SU-DHL-6 (cell line): Measurements from ENCODE around the gene AQP1.

Experiments
- H2AFZ ChIP-seq: fragments of 200-600 bp; sonication (generic); 2 replicates; pipeline ENCODE4 v1.6.1; 2014; ENCODE audit warnings: low read depth, mild to moderate bottlenecking, moderate library complexity, mixed read lengths, antibody characterized with exemption, low read length; ENCODE audit not compliant: severe bottlenecking
- H3F3A ChIP-seq: fragments of 200-600 bp; shearing (Covaris generic); 2 replicates; pipeline ENCODE4 v1.6.0; 2016; ENCODE audit warnings: antibody characterized with exemption, mild to moderate bottlenecking; ENCODE audit not compliant: insufficient read depth
- H3K27ac ChIP-seq: fragments of 200-600 bp; sonication (generic); 2 replicates; pipeline ENCODE4 v1.5.1; 2016; ENCODE audit warnings: low read depth, mild to moderate bottlenecking, low read length, moderate library complexity, mixed read lengths
- H3K27me3 ChIP-seq: fragments of 200-600 bp; sonication (generic), shearing (Covaris generic); 2 replicates; pipeline ENCODE4 v1.6.0; 2014; ENCODE audit warnings: mild to moderate bottlenecking, low read length
- H3K36me3 ChIP-seq: fragments of 200-600 bp; sonication (generic); 2 replicates; pipeline ENCODE4 v1.6.1; 2014; ENCODE audit warnings: mild to moderate bottlenecking, low read length, mixed read lengths
- H3K4me2 ChIP-seq: fragments of 300-600, 200-600 bp; shearing (Covaris generic), sonication (generic); 2 replicates; pipeline ENCODE4 v1.6.0; 2014; ENCODE audit warnings: low read length, low read depth, mild to moderate bottlenecking; ENCODE audit not compliant: poor library complexity, severe bottlenecking
- H3K4me3 ChIP-seq: fragments of 200-600 bp; sonication (generic); 2 replicates; pipeline ENCODE4 v1.5.1; 2014; ENCODE audit warnings: antibody characterized with exemption, low read length, mild to moderate bottlenecking, mixed read lengths; ENCODE audit not compliant: insufficient read depth, poor library complexity, severe bottlenecking
- H3K79me2 ChIP-seq: fragments of 200-600 bp; sonication (generic); 2 replicates; pipeline ENCODE4 v1.6.1; 2014; ENCODE audit warnings: mild to moderate bottlenecking, low read length, moderate library complexity; ENCODE audit not compliant: insufficient read depth
- H3K9ac ChIP-seq: fragments of 200-600 bp; sonication (generic); 2 replicates; pipeline ENCODE4 v1.7.0; 2014; ENCODE audit warnings: mild to moderate bottlenecking, low read length
- H3K9me2 ChIP-seq: fragments of 200-600 bp; sonication (generic); replicated peaks from 2 replicates; pipeline ENCODE4 v1.6.1; 2014; ENCODE audit warnings: low read length; ENCODE audit not compliant: insufficient read depth
- H3K9me3 ChIP-seq: fragments of 200-600 bp; sonication (generic); 2 replicates; pipeline ENCODE4 v1.6.1; 2014; ENCODE audit warnings: low read length, mixed read lengths; ENCODE audit not compliant: insufficient read depth
- H4K20me1 ChIP-seq: fragments of 200-600 bp; sonication (generic); 2 replicates; pipeline ENCODE4 v1.6.1; 2014; ENCODE audit warnings: low read depth, mild to moderate bottlenecking, antibody characterized with exemption, low read length, moderate library complexity, mixed read lengths
- EZH2phosphoT487 ChIP-seq: fragments of 200-600 bp; sonication (generic), shearing (Covaris generic); conservative IDR thresholded peaks from 2 replicates; pipeline ENCODE4 v1.6.1; 2018; ENCODE audit warnings: mild to moderate bottlenecking, antibody characterized with exemption, low read length, moderate library complexity, mixed read lengths
- TF ChIP-seq, protein P1 (sequence below): fragments of 200-600 bp; sonication (generic); IDR thresholded peaks from one replicate; pipeline ENCODE4 v1.5.1; 2017; ENCODE audit warnings: antibody characterized with exemption, mild to moderate bottlenecking, low read length, moderate library complexity; ENCODE audit not compliant: insufficient read depth, poor library complexity, severe bottlenecking

The AQP1 gene

DNA sequence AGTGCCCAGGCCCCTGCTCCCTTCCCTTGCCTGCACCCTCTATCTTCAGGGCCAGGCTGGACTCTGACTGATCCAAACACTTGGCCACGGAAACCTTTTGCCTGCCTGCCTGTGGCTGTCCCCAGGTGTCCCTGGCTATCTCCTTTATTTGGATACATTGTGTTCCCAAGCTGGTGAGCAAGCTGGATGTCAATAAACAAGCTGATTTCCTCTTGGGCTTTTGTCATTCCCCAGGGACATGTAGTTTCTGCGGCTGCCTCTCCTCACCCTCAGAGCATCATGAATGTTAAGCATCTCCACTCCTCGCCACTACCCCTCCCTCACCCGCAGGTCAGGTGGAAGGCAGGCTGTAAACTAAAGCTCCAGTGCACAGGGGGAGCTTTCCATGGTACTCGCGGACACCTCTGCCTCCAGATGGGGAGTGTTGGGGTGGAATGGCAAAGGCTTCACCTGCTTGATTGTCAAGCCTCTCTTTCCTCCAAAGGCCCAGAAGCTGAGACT, 59.0 kb downstream of the AQP1 start:
- no peak overlapping the region for H3K27ac ChIP-seq
- H3F3A ChIP-seq, result no peaks in the 10 kb centered on the region
- no peak overlapping the region for H3K9ac ChIP-seq

DNA sequence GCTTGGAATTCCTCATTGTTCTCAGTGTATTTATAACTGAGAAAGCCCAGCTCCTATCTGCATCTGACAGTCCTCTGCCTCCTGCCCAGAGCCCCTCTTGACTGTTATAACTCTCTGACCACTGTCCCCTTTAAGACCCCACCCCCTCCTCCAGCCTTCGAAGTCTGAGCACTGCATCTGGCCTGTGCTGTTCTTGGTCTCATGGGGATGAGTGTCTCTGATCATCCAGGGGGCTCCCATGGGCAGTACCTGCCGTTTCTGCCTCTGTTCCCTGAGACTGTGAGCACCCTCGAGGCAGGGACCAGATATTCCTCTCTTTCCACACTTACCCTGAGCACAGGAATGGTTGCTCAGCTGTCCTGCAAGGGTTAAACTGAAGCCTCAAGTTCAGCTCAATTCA, 59.8 kb downstream of the AQP1 start:
- no peak overlapping the region for H3K27ac ChIP-seq
- no peaks in the 10 kb centered on the region for H3K9me2 ChIP-seq
- no peaks in the 10 kb centered on the region for H3K36me3 ChIP-seq
- H3K27me3 ChIP-seq, result no peaks in the 10 kb centered on the region
- TF ChIP-seq, protein P1, sequence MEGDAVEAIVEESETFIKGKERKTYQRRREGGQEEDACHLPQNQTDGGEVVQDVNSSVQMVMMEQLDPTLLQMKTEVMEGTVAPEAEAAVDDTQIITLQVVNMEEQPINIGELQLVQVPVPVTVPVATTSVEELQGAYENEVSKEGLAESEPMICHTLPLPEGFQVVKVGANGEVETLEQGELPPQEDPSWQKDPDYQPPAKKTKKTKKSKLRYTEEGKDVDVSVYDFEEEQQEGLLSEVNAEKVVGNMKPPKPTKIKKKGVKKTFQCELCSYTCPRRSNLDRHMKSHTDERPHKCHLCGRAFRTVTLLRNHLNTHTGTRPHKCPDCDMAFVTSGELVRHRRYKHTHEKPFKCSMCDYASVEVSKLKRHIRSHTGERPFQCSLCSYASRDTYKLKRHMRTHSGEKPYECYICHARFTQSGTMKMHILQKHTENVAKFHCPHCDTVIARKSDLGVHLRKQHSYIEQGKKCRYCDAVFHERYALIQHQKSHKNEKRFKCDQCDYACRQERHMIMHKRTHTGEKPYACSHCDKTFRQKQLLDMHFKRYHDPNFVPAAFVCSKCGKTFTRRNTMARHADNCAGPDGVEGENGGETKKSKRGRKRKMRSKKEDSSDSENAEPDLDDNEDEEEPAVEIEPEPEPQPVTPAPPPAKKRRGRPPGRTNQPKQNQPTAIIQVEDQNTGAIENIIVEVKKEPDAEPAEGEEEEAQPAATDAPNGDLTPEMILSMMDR, result no peak
- TF ChIP-seq EZH2phosphoT487, result no peak
- no peaks in the 10 kb centered on the region for H3F3A ChIP-seq
- H3K9me3 ChIP-seq, result no peaks in the 10 kb centered on the region
- no peak overlapping the region for H3K9ac ChIP-seq
- H4K20me1 ChIP-seq, result no peaks in the 10 kb centered on the region
- H3K79me2 ChIP-seq, result no peaks in the 10 kb centered on the region
- no peak overlapping the region for H3K4me2 ChIP-seq
- H3K4me3 ChIP-seq, result no peak overlapping the region
- H2AFZ ChIP-seq, result no peak overlapping the region

More for the DNA sequence above, 59.0 kb downstream of the AQP1 start:
- no peaks in the 10 kb centered on the region for H4K20me1 ChIP-seq
- no peaks in the 10 kb centered on the region for H3K9me2 ChIP-seq
- TF ChIP-seq EZH2phosphoT487, result no peak
- TF ChIP-seq, protein P1, result no peak
- H2AFZ ChIP-seq, result no peak overlapping the region
- H3K79me2 ChIP-seq, result no peaks in the 10 kb centered on the region
- H3K9me3 ChIP-seq, result no peaks in the 10 kb centered on the region
- H3K4me3 ChIP-seq, result no peak overlapping the region
- H3K27me3 ChIP-seq, result no peaks in the 10 kb centered on the region
- no peak overlapping the region for H3K4me2 ChIP-seq
- no peaks in the 10 kb centered on the region for H3K36me3 ChIP-seq

DNA sequence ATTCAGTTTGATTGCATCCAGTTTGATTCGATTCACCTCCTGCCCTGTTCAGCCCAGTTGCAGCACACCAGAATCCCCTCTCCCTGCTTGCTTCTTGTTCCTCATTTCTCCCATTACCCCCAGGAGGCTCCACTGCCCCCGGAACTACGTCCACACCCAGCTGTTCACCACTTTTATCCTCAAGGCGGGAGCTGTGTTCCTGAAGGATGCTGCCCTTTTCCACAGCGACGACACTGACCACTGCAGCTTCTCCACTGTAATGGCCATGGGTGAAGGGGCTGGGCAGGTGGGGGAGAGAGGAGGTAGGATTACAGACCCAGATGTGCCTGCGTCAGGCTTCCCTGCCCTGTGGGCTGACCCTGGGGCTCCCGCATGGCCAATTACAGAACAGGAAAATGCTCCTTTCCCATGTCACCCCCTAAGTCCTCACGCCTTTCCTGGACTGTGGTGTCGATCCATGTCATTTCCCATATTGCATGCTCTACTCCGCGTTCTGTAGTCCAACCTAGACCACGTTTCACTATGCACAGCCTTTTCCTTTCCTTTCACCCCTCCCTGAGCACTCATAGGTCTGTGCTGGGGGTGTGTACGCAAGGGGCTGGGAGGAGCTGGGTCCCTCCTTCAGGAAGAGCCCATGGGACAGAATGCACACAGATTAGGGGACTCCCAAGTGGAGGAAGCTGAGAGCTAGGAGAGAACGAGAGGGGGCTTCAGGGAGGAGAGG, 60.3 kb downstream of the AQP1 start:
- Histone ChIP-seq H3F3A (no peaks in the 10 kb centered on the region), H4K20me1 (no peaks in the 10 kb centered on the region), H3K9ac (no peak overlapping the region), H3K4me2 (no peak overlapping the region), H3K79me2 (no peaks in the 10 kb centered on the region), H3K9me2 (no peaks in the 10 kb centered on the region), H3K4me3 (no peak overlapping the region), H3K27me3 (no peaks in the 10 kb centered on the region), H3K9me3 (no peaks in the 10 kb centered on the region), H3K36me3 (no peaks in the 10 kb centered on the region), H3K27ac (no peak overlapping the region), H2AFZ (no peak overlapping the region)
- TF ChIP-seq, protein P1, result no peak
- TF ChIP-seq EZH2phosphoT487, result no peak
